Measurements from ENCODE around the gene RPS15. TPM values are rescaled to one million over a fixed set of nuclear protein-coding genes. Genes with fewer than 3 reads are reported as not detected.

The RPS15 gene
- total RNA-seq, 1 donor from 2014 or later, result 3,178 TPM

DNA sequence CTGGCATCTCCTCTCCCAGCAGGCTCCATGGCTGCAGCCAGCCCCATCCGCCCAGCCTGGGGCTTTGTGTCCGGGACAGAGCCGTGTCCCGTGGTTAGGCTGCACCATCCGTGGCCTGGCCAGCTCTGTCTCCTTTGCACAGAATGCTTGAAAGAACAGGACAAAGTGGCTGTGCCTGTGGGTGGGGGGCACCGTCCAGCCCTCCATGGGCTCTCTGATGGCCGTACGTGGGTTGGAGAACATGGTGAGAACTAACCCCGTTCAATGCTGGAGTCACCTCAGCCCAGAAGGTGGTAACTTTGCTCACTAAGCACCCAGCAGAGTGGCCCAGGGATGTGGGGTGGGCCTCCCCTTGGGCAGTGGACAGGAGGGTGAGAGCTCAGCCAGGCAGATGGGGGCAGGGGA lies 2.8 kb downstream of the RPS15 start:
- no peak for DNase-seq (ENCODE audit: low read depth)
- Histone ChIP-seq H3K36me3 (ENCODE audit: control insufficient read depth, insufficient read depth, low read length) (peaks cover 1% of the 10 kb centered on the region), H3K27me3 (ENCODE audit: control insufficient read depth, insufficient read depth, low read length) (peaks cover 8% of the 10 kb centered on the region), H3K4me3 (ENCODE audit: low read depth, low read length) (no peak overlapping the region)
- TF ChIP-seq, protein P1, sequence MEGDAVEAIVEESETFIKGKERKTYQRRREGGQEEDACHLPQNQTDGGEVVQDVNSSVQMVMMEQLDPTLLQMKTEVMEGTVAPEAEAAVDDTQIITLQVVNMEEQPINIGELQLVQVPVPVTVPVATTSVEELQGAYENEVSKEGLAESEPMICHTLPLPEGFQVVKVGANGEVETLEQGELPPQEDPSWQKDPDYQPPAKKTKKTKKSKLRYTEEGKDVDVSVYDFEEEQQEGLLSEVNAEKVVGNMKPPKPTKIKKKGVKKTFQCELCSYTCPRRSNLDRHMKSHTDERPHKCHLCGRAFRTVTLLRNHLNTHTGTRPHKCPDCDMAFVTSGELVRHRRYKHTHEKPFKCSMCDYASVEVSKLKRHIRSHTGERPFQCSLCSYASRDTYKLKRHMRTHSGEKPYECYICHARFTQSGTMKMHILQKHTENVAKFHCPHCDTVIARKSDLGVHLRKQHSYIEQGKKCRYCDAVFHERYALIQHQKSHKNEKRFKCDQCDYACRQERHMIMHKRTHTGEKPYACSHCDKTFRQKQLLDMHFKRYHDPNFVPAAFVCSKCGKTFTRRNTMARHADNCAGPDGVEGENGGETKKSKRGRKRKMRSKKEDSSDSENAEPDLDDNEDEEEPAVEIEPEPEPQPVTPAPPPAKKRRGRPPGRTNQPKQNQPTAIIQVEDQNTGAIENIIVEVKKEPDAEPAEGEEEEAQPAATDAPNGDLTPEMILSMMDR (IDR thresholded peaks at IDR 0.05; ENCODE audit: insufficient read depth, low read length, poor library complexity, severe bottlenecking), result no peak

DNA sequence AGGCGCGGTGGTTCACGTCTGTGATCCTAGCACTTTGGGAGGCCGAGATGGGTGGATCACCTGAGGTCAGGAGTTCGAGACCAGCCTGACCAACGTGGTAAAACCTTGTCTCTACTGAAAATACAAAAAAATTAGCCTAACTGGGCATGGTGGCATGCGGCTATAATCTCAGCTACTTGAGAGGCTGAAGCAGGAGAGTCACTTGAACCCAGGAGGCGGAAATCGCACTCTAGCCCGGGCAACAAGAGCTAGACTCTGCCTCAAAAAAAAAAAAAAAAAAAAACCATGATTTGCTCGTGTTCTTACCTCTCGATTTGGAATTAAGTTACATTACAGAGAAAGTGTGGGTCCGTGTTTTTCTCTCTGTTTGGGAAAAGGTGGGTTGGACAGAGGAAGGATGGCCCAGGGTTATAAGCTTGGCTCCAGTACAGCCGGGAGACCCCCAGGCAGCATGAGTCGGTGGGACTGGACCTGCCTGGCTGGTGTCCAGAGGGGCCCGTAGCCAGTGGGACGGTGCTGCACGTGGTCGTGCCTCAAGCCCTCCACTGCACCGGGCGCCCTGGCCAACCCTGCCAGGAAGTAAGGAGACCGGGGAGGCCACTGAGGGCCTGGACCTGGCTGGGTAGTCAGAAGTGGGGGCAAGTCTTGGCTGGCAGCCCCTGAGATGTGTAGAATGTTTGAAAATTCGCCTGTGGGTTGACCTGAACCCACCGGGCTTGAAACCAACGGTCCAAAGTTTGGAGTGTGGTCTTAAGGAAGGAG lies 3.7 kb downstream of the RPS15 start:
- TF ChIP-seq, protein P1 (IDR thresholded peaks at IDR 0.05; ENCODE audit: insufficient read depth, low read length, poor library complexity, severe bottlenecking), result no peak
- peaks cover 17% of the 10 kb centered on the region for H3K27me3 ChIP-seq (ENCODE audit: control insufficient read depth, insufficient read depth, low read length)
- H3K4me3 ChIP-seq (ENCODE audit: low read depth, low read length), result no peak overlapping the region
- H3K36me3 ChIP-seq (ENCODE audit: control insufficient read depth, insufficient read depth, low read length), result peaks cover 1% of the 10 kb centered on the region
- DNase-seq (ENCODE audit: low read depth), result no peak

DNA sequence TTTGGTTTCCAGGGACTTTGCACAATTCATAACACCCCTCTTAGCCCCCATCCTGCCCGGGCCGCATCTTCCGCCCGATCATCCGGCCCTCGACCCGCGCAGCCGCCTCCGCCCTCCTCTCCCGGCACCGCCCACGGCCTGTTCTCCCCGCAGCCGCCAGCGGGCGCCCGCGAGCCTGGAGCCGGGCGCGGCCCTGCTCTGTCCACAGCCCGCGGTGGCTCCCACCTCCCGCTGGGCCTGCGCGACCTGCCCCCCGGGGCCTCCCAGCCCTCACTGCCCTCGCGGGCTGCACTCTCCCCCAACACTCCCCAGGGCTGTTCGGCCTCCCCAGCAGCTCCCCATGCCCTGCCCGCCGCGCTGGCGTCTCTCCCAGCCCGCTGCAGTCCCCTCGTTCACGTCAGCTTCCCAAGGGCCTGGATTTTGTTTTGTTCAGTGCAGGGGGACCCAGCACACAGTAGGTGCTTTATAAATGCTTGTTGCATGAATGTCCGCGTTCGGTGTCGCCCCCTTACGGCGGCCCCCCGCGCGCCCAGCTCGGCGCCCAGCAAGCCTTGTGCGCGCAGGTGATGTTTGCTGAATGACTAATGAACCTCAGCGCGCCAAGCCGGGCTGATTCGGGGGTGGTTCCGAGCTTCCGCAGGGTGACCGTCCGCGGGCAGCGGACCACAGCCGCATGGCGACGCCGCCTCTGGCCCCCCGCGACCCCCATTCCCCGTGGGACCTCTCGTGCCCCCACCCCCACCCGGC lies 7.2 kb downstream of the RPS15 start:
- no peak for DNase-seq (ENCODE audit: low read depth)

DNA sequence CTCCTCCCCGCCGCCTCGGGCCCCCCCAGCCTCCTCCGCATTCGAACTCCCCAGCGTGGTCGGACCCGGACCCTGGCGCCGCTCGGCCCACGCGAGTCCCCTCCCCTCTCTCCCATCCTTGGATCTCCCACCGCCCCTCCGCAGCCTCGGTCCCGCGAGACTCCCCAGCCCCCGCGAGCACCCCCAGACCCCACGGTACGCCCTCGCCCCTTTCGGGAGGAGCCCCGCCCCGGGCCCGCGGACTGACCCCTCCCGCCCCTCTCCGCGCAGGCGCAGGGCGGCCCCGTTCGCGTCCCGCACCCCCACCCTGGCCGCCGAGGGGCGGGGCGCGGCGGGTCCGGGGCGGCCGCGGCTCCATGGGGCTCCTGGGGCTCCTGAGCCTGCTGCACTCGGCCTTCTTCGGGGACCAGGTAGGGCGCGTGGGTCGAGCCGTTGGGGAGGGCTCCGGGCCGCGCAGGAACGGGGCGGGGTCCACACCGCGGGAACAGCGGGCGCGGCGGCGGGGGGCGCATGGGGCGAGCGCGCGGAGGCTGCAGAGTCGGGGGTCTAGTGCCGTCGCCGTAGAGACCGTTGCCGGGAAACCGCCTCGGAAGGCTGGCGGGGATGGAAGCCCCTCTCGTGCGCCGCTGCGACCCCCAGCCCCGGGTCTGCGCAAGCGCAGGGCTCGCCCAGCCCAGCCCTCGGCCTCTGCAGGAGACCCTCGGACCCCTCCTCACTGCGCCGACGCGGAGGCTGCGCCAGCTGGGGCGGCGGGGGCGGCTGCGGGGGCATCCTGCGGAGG lies 7.9 kb downstream of the RPS15 start:
- H3K36me3 ChIP-seq (ENCODE audit: control insufficient read depth, insufficient read depth, low read length), result no peaks in the 10 kb centered on the region
- TF ChIP-seq, protein P1 (IDR thresholded peaks at IDR 0.05; ENCODE audit: insufficient read depth, low read length, poor library complexity, severe bottlenecking), result no peak
- DNase-seq (ENCODE audit: low read depth), result no peak
- H3K27me3 ChIP-seq (ENCODE audit: control insufficient read depth, insufficient read depth, low read length), result peaks cover 55% of the 10 kb centered on the region
- peak overlapping the region; percentile 20 for H3K4me3 ChIP-seq (ENCODE audit: low read depth, low read length)

More for the DNA sequence above, 7.2 kb downstream of the RPS15 start:
- Histone ChIP-seq H3K4me3 (ENCODE audit: low read depth, low read length) (peak overlapping the region; percentile 29), H3K36me3 (ENCODE audit: control insufficient read depth, insufficient read depth, low read length) (peaks cover 1% of the 10 kb centered on the region), H3K27me3 (ENCODE audit: control insufficient read depth, insufficient read depth, low read length) (peaks cover 47% of the 10 kb centered on the region)
- TF ChIP-seq, protein P1 (IDR thresholded peaks at IDR 0.05; ENCODE audit: insufficient read depth, low read length, poor library complexity, severe bottlenecking), result peak; percentile 40

DNA sequence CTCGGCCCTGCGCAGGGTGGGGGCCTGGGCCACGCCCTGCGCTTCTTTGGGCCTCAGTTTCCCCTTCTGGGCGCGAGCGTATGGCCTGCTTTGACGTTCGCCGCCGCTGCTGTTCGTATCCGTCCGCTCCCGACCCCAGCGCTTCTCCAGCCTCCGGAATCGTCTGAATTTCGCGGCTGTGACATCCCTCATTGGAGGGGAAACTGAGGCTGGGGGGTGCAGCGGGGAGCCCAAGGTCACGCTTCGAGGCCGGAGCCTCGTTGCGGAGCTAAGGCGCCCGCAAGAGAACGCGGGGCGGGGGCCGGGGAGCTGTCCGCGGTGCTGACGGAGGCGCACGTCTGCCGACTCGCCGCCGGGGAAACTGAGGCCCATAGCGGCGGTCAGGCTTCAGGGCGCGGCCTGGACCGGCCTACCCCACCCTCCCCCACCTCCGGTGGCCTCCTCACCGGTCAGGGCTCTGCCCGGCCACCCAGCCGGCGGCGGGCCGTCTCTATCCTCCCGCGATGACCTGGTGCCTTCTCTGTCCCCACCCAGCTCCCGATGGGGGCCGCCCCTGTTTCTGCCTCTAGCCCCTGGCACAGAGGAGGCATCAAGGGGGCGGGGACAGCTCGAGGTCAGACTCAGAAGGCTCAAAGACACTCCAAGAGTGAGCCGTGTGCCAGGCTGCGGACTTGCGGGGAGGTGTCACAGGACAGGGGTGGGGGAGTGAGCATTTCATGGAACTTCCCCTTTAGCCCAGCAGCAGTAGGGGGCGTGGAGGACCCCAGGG lies 8.7 kb downstream of the RPS15 start:
- Histone ChIP-seq H3K27me3 (ENCODE audit: control insufficient read depth, insufficient read depth, low read length) (peaks cover 62% of the 10 kb centered on the region), H3K36me3 (ENCODE audit: control insufficient read depth, insufficient read depth, low read length) (no peaks in the 10 kb centered on the region), H3K4me3 (ENCODE audit: low read depth, low read length) (no peak overlapping the region)
- TF ChIP-seq, protein P1 (IDR thresholded peaks at IDR 0.05; ENCODE audit: insufficient read depth, low read length, poor library complexity, severe bottlenecking), result no peak
- no peak for DNase-seq (ENCODE audit: low read depth)

Data from kidney epithelial cell (primary cell).